Measurements from ENCODE around the gene BSCL2. TPM values are rescaled to one million over a fixed set of nuclear protein-coding genes. Genes with fewer than 3 reads are reported as not detected.
A peak's percentile ranks its signal among the peaks of the same experiment; 100 is the strongest.

Gene BSCL2
- total and polyA plus RNA-seq, 2 of the 13 experiments (the other 11 are each of a cell fraction or from before 2014, with no cell fraction given): 19.5 to 21.1 TPM

DNA sequence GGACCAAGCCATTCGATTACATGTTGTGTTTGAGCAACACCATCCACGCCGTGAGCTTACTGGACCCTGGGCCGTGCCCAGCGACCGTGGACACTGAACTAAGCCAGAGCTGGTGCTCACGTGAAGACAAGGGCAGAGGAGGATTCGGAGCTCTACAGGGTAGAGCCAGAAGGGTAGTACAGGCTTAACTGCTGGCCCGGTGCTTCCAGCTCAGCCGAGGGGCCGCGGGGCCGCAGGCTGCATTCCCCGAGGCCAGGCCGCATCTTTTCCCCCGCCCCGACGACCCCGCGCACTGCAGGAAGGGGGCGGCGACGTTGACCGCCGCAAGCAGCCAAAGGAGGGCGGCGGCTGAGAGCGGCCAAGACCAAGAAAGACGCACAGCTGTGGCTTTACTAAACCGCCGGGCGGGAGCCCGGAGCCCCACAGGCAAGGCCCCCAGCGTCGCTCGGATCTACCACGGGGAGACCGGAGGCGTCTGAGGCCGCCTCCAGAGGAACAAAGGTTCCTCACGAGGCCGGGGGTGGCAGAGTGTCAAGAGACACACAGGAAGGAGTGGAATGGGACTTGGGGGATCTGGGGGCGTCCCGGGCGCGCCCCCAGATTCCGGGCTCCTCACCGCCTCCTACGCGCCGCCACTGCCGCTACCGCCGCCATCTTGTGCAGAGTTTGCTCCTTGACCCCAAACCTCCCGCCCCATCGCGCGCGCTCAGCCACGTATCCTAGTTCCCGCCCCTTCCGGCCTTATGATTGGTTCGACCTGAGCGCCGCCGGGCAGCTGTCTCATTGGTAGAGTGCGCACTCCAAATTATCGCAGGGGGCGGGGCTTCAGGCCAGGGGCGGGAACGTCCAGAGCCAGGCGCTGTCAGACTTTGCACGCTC is 61.0 kb downstream of the BSCL2 start, which contains the start of gene GANAB (continued):
- TF ChIP-seq AGO1 (IDR thresholded peaks at IDR 0.05; ENCODE audit: low read depth, low read length, poor library complexity, severe bottlenecking) (peak; percentile 84), ZNF235 (CRISPR knock-in tag; IDR thresholded peaks at IDR 0.05; ENCODE audit: borderline replicate concordance) (0 out of 2 replicates have a peak, but pooled peaks have one; percentile 73), FOXO1 (CRISPR knock-in tag; IDR thresholded peaks at IDR 0.05) (peak; percentile 3; the same call in 1 of the 2 replicates), HCFC1 (IDR thresholded peaks at IDR 0.05; ENCODE audit: low read depth, low read length) (peak; percentile 30; the same call in 1 of the 2 replicates), SOX5 (CRISPR knock-in tag; IDR thresholded peaks at IDR 0.05; ENCODE audit: borderline replicate concordance) (peak; percentile 34; the same call in 1 of the 2 replicates), IRF2 (CRISPR knock-in tag; IDR thresholded peaks at IDR 0.05) (peak; percentile 27), NCOA2 (CRISPR knock-in tag; IDR thresholded peaks at IDR 0.05) (peak; percentile 44; the same call in 1 of the 2 replicates), ASH2L (IDR thresholded peaks at IDR 0.05; ENCODE audit: insufficient read length, low read depth, low read length) (peak; percentile 86), CAMTA2 (CRISPR knock-in tag; IDR thresholded peaks at IDR 0.05; ENCODE audit: borderline replicate concordance) (no peak), ARNT2 (CRISPR knock-in tag; IDR thresholded peaks at IDR 0.05; ENCODE audit: low read depth) (no peak), REPIN1 (CRISPR knock-in tag; IDR thresholded peaks at IDR 0.05; ENCODE audit: borderline replicate concordance, low read depth) (peak; percentile 38; the same call in 1 of the 2 replicates), SNAI1 (CRISPR knock-in tag; IDR thresholded peaks at IDR 0.05; ENCODE audit: borderline replicate concordance) (no peak), ZNF563 (CRISPR knock-in tag; IDR thresholded peaks at IDR 0.05) (peak; percentile 89), DR1 (CRISPR knock-in tag; IDR thresholded peaks at IDR 0.05) (peak; percentile 64; the same call in 1 of the 2 replicates)
- TF ChIP-seq, protein P1, sequence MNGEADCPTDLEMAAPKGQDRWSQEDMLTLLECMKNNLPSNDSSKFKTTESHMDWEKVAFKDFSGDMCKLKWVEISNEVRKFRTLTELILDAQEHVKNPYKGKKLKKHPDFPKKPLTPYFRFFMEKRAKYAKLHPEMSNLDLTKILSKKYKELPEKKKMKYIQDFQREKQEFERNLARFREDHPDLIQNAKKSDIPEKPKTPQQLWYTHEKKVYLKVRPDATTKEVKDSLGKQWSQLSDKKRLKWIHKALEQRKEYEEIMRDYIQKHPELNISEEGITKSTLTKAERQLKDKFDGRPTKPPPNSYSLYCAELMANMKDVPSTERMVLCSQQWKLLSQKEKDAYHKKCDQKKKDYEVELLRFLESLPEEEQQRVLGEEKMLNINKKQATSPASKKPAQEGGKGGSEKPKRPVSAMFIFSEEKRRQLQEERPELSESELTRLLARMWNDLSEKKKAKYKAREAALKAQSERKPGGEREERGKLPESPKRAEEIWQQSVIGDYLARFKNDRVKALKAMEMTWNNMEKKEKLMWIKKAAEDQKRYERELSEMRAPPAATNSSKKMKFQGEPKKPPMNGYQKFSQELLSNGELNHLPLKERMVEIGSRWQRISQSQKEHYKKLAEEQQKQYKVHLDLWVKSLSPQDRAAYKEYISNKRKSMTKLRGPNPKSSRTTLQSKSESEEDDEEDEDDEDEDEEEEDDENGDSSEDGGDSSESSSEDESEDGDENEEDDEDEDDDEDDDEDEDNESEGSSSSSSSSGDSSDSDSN (CRISPR knock-in tag; IDR thresholded peaks at IDR 0.05): peak; percentile 81
- TF ChIP-seq, protein P2, sequence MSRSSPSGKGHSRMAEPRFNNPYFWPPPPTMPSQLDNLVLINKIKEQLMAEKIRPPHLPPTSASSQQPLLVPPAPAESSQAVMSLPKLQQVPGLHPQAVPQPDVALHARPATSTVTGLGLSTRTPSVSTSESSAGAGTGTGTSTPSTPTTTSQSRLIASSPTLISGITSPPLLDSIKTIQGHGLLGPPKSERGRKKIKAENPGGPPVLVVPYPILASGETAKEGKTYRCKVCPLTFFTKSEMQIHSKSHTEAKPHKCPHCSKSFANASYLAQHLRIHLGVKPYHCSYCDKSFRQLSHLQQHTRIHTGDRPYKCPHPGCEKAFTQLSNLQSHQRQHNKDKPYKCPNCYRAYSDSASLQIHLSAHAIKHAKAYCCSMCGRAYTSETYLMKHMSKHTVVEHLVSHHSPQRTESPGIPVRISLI (CRISPR knock-in tag; IDR thresholded peaks at IDR 0.05; ENCODE audit: borderline replicate concordance): no peak
- TF ChIP-seq, protein P3, sequence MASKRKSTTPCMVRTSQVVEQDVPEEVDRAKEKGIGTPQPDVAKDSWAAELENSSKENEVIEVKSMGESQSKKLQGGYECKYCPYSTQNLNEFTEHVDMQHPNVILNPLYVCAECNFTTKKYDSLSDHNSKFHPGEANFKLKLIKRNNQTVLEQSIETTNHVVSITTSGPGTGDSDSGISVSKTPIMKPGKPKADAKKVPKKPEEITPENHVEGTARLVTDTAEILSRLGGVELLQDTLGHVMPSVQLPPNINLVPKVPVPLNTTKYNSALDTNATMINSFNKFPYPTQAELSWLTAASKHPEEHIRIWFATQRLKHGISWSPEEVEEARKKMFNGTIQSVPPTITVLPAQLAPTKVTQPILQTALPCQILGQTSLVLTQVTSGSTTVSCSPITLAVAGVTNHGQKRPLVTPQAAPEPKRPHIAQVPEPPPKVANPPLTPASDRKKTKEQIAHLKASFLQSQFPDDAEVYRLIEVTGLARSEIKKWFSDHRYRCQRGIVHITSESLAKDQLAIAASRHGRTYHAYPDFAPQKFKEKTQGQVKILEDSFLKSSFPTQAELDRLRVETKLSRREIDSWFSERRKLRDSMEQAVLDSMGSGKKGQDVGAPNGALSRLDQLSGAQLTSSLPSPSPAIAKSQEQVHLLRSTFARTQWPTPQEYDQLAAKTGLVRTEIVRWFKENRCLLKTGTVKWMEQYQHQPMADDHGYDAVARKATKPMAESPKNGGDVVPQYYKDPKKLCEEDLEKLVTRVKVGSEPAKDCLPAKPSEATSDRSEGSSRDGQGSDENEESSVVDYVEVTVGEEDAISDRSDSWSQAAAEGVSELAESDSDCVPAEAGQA (IDR thresholded peaks at IDR 0.05; ENCODE audit: low read depth): peak; percentile 59; the same call in 1 of the 2 replicates
- TF ChIP-seq, protein P3 (CRISPR knock-in tag; IDR thresholded peaks at IDR 0.05; ENCODE audit: borderline replicate concordance): no peak
- TF ChIP-seq, protein P4, sequence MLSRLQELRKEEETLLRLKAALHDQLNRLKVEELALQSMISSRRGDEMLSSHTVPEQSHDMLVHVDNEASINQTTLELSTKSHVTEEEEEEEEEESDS (CRISPR knock-in tag; IDR thresholded peaks at IDR 0.05; ENCODE audit: borderline replicate concordance): 0 out of 2 replicates have a peak, but pooled peaks have one; percentile 35

Measured in HepG2 (cell line).